GM18909 (cell line): ENCODE data around the gene SMOC1.

Experiments used
- ATAC-seq: cut with Tn5 transposase; IDR thresholded peaks from one replicate; pipeline ENCODE4 v1.9.1; 2021; ENCODE audit warnings: mild to moderate bottlenecking; ENCODE audit not compliant: unreplicated experiment, poor library complexity

Gene SMOC1

DNA sequence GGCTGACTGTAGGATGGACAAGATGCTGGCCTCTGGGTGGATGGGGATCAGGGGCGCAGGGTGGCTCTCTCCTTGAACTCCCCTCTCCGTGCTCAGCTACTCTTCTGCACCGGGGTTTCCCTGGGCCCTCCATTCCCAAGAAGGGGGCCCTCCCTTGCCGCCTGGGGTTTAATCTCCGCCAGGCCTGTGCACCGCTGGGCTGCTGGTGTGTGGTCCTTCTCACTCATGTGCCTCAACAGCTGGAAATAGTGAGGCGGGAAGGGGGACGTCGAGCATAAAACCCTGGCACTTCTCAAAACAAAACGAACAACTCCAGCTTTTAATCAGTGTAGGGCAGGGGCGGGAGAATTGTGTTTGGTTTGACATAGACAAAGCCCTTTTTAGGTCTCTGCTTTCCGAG lies 19.0 kb upstream of the SMOC1 start:
- no peak for ATAC-seq

DNA sequence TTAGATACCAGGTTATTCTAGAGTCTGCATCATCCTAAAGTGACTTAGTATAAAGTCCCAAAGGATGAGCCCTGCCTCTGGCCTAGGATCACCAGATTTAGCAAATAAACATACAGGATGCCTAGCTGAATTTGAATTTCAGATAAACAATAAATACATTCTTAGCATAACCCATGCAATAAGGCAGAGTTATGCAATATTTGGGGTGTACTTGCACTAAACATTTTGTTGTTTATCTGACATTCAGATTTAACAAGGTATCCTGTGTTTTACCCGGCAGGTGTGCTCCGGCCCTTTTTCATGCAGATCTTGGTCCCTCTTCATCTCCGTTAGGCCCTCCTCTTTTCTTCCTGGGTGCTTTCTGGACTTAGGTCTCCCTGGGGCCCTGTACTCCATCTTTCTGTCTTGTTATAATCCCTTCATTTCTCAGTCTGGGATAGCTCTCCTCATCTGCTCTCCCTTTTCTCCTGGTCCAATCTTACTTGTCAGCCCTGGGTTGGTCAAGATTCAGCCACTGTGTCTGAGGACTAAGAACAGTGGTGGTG lies 18.1 kb upstream of the SMOC1 start:
- no peak for ATAC-seq

DNA sequence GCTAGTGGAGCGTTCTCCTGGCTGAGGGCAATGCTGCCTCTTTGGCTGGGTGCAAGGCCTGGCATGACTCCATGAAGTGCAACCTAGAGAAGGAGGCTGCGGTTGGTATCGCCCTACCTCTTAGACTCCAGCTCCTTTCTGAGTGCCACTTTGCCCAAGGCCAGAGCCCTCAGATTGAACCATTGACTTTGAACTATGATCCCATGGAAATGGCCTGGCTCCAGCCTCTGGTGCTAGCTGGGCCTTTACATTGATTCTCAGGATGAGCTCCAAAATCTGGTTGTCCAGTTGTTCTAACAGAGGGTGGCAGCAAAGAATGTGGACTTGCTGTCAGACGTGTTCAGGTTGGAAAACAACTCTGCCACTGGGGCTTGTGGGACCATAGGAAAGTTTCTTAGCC lies 16.1 kb upstream of the SMOC1 start:
- ATAC-seq = no peak

DNA sequence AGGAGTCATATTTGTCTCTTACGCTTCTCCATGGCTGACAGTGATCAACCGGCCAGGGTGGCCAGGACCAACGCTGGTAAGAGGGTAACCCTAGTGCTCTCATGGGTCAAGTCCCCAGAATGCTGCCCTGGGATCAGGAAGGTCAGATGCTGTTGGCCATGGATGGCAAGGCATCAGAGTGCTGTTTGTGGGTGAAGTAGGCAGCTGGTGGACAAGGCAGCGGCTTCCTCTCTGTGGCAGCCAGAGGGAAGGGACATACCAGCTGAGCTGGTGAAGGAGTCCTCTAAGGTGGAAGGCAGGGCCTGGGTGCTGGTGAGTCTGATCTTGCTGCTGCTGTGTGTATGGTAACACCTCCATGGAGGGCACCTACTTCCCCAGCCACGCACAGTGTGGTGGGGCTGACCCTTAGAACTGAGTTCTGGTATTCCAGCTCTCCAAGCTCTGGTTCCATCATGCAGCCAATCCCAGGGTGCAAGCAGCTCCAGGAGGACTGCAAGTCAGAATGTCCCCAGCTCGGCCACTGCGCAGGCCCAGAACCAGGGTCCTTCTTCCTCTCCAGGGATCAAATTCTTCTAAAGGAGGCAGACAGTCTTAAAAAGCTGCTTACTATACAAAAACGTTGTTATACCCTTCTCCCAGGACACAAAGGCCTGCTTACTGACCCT lies 13.4 kb upstream of the SMOC1 start:
- ATAC-seq = no peak

DNA sequence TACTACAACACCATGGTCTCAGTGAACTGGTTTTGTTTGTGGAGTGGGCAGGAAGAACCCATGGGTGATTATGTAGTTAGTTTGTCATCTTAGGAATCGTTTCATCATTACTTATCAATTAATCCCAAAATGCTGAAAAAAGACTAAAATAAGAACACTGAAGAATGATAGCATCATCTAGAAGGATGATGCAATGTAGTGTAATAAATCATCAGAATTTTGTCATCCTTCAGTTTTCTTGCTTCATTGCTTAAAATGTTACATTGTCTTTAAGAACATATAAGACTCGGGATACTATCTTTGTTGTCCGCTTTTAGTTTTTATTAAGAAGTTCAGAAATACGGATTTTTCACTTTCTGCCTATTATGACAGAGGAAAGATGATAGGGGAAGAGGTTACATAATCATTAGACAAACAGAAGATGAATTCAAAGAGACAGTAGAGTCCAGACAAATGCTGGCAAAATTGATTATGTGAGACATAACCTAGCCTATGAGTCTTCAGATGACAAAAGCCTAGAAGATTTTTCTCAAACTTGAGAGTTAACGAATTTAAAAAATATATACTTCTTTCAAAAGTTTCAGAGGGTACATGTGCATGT lies 10.8 kb upstream of the SMOC1 start:
- ATAC-seq = no peak

DNA sequence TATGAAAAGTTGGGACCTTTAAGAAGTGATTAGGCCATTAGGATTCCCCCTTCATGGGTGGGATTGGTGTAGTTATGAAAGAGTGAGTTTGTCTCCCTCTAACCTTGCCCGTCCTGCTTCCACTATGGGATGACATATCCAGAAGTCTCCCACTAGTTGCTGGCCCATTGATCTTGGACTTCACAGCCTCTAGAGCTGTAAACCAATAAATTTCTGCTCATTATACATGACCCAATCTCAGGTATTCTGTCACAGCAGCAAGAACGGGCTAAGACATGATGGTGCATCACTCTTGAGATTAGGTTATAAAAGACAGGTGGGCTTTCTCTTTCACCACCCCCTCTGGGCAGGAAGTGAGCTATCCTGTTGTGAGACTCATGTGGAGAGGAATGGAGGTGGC lies 8.6 kb upstream of the SMOC1 start:
- ATAC-seq = no peak

DNA sequence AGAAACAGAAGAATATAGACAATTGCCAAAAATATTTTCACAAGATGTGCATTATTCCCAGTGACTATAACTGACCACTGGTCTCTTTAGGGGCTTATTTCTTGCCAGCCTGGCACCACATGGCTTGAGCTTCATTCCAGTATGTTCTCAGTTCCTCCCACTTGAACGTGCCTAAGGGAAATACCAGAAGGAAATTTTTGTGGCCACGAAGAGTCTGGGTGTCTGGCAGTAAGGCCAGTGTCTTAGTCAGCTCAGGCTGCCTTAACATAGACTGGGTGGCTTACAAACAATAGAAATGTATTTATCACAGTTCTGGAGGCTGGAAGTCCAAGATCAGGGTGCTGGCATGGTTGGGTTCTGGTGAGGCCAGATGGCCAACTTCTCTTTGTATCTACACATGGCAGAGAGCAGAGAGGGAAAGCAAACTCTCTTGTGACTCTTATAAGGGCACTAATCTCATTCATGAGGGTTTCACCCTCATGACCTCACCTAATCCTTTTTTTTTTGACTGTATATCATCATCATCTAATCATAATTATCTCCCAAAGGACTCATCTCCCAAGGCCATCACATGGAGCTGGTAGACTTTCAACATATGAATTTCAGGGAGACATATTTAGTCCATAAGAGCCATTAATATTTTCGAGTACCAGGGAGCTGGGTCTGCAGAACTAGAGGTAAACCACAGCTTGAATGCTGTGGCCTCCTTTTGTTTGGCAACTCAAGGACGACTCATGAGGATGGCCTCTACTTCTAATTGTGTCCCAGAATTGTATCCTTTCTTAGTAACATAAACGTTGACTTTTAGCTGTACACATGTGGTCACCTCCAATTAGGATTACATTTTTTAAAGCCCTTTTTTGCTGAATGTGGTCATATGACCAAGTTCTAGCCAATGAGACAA lies 5.1 kb upstream of the SMOC1 start:
- no peak for ATAC-seq

DNA sequence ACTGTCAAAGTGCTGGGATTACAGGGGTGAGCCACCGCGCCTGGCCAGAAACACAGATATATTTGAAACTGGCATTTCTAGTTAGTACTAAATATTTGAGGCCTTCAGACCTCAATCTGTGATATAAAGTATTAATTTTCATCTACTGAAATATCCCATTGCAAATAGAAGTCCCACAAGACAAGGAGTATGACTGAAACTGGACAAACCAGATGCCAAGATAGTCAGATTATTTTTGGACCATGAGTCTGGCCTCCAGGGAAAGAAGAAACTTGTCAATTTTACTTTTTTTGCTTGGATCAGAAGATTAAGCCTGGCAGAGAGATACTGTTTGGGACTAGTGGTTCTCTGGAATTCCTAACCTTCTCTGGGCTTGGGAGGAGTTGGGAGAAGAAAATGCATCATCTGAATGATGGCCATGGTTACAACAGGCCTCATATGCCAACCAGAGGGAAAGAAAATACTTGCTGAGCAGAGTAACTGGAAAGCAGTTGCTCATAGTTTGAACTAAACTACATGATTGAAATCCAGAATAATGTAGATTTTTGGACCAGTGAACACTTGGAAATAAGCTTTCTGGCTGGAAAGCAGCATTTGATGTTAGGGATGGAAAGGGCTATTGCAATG lies 2.9 kb upstream of the SMOC1 start:
- ATAC-seq = no peak

DNA sequence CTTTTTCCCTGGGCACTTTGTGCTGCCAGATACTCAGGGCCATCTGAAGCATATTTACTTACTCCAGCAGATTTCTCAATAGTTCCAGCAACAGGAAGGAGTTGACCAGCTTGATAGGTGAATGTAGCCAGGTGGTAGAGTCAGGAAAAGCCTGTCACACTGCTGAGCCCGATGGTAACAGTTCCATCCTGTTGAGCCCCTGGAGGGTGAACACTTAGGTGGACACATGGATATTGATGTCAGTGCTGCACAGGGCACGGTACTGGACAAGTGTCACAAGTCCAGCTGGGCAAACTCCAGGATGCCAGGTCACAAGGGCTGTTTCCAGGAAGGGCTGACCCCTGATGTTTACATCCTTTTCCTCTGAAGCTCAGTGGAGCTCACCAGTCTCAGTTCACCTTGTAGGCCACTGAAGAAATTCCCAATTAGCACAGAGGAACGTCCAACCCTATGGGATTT lies 2.3 kb upstream of the SMOC1 start:
- ATAC-seq = no peak

DNA sequence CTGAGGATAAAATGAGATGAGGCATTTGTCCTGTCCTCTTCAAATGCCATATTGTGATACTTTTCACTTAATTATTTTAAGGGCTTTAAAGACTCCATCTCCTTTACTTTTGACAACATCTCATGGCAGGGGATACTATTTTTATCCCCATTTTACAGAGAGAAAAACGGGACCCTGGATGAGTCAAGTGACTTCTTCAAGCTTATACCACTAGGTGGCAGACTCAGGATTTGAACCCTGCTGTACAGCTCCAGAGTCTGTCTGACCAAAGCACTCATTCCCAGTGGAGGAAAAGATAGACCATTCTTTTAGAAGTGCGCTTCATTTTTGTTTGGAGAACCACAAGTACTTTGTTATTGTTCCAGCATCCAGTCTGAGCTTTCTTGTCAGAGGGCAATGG lies 1.7 kb upstream of the SMOC1 start:
- no peak for ATAC-seq

DNA sequence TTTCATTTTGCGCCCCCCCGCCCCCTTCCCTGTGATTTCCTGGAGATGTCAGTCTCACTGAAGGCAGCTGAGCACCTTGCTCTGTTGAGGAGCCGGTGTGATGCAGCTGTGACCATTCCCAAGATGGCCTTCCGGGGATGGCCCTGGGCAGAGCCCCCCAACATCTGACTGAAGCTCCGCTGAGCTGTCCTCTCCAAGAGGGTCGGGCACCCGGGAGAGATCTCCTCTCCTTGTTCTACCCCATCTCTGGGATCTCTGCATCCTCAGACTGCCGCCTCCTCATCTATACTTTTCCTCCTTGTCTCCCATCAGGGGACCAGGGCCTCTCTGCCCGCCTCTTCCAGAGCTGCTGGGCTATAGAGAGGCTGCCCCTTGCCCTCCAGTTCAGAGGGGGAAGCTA lies 965 bp upstream of the SMOC1 start:
- no peak for ATAC-seq

DNA sequence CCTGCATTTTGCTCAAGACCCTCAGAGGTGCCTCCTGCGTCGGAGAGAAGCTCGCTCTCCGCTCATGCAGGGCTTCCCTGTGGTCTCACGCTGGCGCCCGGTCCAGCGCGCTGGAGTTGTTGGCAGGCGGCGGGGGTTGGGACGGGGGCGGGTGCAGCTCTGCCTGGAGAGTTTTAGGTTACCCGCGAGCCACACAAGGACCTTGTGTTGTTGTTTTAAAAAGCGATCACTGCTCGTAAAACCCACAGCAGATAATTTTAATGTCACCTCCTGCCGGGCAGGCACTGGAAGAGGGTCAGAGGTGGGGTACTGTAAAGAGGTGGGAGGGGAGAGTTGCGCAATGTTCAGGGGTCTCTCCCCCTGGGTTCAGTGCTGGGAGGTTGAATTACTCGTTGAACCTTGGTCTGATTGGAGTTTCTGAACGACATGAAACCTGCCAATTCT lies 850 bp downstream of the SMOC1 start:
- ATAC-seq = no peak

DNA sequence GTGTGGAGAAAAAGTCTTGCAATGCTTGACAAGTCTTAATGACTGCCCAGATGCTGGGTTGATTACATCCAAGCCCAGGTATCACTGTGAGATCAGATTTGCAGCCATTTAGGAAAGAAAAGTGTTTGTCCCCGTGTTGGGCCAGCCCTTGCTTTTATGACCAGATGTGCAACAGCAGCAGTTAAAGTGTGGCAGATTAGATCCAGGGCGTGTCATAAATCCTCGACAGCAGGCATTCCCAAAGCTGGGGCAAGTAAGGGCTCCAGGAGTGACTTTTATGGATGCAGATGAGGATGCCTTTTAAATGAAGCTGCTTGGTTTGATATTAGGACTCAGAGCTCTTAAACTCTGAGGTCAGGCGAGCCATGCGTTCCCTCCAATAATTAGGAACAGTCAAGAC lies 1.7 kb downstream of the SMOC1 start:
- ATAC-seq = no peak

DNA sequence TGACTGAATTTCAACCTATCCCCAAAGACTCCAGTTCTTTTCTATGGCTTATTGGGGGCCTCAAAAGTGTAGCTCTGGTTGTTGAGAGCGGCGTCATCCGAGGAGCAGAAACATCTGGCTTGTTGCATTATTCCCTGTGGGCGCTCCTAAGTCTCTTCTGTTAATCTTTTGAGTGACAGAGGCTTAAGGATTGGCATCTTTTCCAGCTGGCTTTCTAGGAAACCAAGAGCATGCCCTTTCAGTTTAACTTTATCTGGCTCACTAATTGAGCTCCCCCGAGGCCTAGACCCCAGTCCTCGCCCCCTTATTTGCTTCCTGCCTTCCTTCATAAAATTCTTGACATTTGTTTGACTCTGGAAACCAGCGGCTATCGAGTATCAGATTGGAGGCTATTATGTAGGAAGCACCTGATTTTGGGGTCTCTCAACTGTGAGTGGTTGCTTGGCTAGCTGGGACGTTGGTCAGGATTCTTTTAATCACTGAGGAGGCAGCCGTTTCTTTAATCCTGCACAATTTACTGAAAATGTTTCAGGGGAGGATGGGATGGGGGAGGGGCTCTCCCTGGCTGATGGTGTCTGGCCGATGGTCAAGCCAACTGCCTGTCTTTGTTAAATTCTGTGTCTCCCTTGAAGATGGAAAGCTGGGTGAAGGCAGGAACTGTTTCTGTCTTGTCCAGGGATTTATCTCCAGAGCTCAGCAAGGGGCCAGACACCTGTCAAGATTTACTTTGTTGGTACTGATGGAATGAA lies 3.1 kb downstream of the SMOC1 start:
- no peak for ATAC-seq

DNA sequence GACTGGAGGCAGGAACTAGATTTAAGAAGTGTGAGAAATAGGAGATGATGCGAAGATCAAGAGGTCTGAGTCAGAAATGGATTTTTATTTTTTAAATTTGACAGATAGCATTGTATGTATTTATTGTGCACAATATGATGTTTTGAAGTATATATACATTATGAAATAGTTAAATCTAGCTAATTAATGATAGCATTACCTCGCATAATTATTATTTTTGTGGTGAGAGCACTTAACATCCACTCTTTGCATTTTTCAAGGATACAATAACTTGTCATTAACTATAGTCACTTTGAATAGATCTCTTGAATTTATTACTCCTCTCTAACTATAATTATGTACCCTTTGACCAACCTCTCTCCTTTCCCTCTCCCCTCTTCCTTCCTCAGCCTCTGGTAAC lies 3.7 kb downstream of the SMOC1 start:
- no peak for ATAC-seq

DNA sequence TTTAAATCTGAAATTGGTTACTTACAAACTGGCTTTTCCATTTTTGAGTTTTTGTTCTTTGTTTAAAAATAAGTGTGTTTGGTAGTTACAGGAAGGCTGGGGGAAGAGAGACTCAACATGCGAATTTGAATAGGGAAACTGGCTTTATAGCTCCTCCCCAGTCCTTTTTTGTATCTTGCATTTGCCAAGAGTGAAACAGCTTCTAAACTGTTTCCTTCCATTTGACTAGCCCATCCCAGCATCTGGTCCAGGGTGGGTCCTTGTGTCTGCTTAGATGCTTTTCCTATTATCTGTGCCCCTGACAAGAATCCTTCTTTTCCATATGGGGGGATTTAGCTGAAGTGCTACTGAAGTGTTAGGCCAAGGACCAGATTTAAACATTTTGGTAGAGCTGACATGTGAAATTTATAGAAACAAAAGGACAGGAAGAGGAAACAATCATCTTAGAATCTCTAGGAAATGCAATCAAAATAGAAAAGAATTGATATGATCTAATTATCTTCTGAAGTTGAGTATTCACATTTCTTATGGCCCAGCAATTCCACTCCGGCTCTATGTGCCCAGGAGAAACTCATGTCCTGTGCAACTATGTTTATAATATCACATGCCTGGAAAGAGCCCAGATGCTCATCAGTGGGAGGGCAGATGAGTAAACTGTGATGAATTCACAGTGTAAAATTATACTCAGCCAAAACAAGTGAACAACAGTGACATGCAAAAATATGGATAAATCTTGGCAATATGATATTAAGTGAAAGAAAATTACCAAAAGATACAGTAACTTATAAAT lies 7.4 kb downstream of the SMOC1 start:
- ATAC-seq = no peak

DNA sequence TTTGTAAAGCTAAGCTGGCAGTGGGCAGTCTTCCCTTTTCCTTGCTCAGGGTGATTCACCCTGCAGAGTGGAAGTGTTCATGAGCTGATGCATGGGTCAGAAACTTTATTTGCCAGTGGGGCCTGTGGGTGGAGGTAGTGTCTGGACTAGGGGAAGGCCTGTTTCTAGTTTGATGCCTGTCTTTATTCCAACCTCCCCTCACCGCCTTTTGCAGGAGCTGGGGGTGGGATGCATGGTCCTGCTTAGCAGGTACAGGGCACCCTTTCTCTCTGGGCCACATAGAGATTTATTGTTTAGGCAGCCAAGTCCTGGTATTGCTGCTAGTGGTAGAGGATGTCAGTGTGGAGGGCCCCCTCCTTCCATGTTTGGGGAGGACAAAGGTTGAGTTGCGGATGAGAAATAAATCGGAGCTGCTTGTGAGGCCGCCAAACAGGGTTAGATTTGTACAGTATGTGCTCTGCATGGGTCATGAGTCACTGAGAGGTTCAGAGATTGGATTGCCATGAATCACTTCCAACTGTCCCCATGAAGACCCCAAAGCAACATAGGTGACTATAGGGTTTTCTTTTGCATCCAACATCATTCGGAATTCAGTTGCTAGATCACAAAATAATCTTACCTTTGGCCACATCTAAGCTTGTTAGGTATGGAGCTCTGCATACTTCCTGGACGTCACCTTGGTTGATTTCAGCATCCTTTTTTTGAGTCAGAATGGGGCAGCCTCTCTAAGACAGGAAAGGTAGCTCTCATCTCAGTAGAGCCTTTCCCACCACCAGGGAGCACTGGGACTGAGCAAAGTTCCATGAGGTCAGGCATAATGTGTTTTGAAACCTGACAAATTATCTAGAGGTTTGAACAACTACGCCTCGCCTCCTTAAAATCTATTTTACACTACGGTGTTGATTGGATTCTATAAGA lies 8.8 kb downstream of the SMOC1 start:
- no peak for ATAC-seq

DNA sequence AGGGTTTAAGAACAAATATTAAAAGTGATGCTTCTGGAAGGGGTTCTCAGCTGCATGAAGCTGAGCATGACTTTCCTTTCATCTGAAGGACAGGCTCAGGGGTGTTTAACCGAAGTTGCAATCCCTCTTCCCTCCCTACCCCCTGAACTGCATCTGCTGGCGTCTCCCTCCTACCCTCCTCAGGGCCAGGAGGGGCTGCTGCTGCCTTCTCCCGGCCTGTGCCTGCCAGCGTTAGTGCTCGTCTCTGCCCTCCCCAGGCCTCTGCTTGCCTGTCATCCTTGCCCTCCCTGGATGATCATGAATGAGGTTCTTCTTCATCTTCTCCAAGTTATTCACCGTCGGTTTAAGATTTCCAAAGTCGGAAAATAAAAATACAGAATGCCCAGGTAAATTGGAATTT lies 12.2 kb downstream of the SMOC1 start:
- no peak for ATAC-seq
